Stimulated activated CD8-positive, alpha-beta memory T cell treated with anti-CD3 and anti-CD28 coated beads, Interleukin-12 subunit alpha, Interleukin-12 subunit beta, amount 100 ng/mL, for 4 hours (primary cell): ENCODE data around the gene EBF3.
"Not testable (repeated sequence)": the region's sequence is repeated elsewhere in the genome, so short reads cannot be mapped to it uniquely, and the experiment has no call there.

Experiments used
- DNase-seq: peaks from one replicate; pipeline ENCODE4 v3.0.0-alpha.2; 2020; ENCODE audit warnings: low read depth

EBF3 gene

DNA sequence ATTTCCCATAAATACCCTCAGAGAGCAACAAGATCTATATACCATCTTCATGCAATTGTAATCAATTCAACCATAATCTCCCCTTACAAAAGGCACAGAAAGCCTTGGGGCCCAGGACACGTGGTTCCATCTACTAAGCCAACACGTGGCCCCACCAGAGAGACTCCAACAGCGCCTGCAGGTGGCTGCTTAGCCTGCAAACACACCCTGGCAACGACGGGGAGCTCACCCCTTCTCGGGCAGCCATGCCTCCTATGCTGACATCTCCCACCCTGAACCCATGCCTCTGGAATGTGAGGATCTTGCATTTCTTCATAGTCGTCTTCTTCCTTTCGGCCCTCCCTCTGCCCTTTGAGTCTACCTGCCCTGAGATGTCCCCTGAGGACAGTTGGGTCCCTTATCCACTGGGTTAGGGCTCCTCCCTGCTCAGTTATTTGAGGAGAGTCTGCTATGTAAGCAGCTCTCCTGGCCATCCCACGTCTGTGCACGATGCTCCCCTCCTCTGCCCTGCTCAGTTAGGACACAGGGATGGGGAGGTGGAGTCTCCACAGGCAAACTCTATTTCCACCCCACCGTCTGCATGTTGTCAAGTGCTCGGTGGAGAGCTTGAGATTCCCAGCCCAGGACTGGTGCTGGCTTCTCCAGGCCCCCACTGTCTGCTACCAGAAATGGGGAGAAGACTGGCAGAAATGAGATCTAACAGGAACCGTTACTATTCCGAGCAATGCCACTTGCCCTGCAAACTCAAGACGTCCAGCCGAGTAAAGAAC is 36.5 kb downstream of the EBF3 start:
- no peak for DNase-seq

DNA sequence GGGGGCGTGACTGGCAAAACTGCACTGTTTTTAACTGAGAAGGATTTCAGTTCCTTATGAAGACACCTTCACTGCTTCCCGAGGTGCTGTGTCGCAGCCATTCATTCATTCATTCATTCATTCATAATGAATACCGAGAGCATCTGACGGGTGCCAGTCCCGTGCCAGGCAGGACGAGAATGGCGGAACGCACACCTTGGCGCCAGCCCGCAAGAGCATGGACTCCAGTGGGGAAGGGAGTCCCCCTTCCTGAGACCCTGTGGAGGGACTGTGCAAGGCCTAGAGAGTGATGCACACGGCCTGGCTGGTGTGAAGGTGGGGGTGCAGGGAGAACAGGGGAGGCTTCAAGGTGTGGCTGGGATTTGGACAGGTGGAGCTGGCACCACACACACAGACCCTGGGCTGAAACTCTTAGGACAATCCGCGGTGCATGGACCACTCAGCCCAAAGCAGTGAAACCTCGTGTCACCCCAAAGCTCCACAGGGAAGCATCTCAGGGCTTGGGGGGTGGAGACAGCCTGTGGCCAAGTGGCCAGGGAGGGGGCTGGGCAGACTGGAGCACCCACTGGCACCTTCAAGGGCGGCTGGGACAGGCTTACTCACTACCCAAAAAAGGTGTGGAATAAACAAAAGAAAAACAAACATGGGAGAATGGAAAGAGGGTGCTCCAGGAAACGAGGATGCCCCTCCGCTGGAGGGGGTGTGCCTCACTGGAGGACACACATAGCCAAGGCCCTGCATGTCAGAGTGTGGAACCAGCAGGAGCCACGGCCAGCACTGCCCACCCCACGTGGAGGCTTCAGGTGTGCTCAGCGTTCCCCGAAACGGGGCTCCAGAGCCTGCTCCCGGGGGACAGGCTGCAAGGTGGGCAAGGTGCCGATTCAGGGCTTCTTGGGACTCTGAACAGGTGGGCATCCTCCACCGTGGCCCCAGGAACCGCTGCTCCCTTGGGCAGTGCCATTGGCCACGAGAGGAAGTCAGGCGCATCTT is 37.7 kb downstream of the EBF3 start:
- DNase-seq, result no peak

DNA sequence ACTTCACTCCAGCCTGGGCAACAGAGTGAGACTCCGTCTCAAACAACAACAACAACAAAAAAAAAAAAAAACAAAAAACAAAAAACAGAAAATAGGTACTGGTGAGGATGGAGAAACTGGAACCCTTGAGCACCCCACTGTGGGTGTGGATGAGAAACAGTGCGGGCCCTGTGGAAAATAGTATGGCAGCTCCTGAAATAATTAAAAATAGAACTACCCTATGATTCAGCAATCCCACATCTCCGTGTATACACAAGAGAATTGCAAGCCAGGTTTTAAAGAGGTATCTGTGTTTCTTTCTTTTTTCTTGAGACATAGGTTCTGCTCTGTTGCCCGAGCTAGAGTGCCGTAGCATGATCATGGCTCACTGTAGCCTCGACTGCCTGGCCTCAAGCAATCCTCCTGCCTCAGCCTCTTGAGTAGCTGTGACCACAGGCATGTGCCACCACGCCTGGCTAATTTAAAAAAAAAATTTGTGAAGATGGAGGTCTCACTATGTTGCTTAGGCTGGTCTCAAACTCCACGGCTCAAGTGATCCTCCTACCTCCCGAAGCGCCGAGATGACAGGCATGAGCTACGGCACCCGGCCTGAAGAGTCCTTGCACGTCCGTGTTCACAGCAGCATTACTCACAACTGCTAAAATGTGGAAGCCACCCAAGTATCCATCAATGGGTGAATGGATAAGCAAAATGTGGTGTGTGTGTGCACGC is 39.5 kb downstream of the EBF3 start:
- no peak for DNase-seq

DNA sequence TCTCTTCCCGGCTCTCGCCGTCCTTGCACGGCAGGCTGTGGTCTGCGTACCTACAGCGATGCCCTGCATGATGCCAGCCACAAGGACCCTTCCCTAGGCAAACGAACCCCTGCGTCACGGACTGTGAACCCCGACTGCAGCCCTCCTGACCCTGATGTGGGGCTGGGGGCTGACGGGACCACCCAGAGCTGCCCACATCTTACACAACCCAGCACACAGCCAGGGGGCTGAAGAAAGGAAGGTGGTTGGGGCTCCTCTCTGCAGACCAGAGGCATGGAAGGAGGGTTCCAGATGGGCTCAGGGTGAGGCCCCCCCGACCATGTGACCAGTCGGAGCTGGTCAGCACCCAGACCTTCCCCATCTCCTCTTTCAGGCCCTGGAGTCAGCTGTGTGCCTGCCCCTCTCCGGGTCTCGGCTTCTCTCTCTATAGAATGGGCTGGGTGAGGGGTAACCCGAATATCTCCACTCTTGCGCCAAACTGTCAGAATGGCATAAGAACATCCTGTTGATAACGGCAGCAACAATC is 41.4 kb downstream of the EBF3 start:
- DNase-seq, result no peak

DNA sequence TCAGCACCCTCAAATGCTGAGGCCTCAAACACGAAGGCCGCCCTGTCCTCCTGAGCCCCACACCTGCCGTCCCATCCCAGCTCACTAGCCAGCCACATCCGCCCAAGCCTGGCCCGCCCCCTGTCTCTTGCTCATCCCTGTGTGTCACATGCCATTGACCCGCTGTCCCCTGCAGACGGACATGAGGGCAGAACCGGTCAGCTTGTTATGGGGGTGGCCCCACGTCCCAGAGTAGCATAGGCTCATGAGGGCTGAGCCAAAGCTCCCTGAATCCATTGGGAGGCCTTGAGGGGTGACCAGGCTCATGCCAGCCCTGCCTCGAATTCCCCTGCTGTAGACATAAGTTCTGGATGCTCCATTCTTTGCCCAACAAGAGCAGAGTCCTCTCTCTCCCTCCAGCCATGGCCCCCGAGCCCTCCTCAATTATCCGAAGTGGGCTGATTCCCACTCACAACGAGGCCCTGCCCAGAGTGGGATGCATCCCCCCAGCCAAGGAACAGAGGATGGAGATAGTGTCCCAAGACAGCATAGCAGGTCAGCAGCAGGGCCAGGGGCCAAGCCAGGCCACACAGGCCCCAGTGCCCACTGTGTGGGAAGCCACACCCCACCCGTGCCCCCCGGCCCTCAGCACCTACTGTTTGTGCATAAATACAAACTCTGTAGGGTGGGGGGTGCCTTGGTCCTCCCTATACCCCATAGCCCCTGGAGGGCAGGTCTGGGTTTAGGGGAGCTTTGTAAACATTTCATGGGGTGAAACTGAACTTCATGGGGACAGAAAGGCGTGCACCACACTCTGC is 42.1 kb downstream of the EBF3 start:
- DNase-seq, result no peak

DNA sequence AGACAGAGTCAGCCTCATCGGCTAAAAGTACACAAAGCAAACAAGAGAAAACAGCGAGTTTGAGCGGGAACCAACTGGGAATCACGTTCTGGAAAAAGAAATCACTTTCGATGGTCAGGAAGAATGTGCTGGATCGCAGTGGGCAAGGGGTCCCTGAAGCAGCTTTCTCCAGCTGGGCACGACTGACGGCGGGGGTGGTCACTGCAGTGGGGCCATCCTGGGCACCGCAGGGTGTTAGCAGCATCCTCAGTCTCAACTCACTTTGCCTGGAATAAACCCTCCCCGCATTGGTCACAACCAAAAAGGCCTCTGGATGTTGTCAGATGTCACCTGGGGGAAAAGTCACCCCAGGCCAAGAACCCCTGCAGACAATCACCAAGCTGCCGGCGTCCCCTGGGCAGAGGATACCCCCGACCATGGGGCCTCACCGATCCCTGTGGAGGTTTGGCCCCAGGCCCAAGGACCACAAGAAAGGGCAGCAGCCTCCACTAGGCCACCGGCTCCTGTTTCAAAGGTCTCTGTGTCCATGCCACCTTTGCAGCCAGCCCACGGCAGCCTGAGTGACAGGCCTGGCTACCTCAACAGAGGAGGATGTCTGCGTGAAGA is 42.9 kb downstream of the EBF3 start:
- no peak for DNase-seq

DNA sequence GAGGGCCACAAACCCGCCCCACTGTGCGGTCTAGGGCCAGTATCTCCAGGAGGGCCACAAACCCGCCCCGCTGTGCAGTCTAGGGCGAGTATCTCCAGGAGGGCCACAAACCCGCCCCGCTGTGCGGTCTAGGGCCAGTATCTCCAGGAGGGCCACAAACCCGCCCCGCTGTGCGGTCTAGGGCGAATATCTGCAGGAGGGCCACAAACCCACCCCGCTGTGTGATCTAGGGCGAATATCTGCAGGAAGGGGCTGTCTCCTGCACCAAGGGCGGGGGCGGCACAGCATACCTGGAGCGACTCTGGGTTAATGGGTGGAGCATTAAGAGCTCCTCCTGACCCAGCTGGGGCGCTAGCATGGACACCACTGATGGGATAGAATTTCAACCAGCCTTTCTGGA is 43.9 kb downstream of the EBF3 start:
- not testable (repeated sequence) for DNase-seq

DNA sequence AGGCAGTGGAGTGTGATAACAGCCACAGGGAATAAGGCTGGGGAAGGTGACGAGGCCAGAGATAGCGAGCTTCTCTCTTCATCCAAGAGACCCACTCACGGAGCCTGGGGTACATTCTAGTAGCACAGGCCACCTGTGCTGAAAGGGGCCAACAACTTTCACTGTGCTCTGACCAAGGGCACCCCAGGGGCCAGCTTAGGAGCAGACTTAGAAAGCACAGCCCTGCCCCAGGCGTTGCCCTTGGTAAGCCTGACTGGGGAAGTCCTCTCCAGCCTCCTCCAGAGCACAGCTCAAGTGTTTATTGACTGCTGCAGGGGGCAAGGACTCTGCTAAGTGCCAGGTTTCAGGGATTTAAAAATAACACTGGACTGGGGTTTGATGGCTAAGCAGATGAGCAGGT is 44.7 kb downstream of the EBF3 start:
- DNase-seq, result no peak

DNA sequence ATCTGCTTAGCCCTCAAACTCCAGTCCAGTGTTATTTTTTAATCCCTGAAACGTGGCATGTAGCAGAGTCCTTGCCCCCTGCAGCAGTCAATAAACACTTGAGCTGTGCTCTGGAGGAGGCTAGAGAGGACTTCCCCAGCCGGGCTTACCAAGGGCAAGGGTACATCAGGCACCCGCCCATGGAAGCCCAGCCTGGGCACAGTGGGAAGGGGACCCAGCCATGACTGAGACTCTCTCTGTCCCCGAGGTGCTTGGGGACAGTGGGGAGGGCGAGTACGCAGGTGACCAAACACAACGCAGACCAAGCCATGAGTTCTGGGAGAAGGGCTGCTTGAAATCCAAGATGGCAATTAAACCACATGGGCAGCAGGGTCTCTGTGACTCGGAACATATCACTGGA is 45.2 kb downstream of the EBF3 start:
- no peak for DNase-seq

DNA sequence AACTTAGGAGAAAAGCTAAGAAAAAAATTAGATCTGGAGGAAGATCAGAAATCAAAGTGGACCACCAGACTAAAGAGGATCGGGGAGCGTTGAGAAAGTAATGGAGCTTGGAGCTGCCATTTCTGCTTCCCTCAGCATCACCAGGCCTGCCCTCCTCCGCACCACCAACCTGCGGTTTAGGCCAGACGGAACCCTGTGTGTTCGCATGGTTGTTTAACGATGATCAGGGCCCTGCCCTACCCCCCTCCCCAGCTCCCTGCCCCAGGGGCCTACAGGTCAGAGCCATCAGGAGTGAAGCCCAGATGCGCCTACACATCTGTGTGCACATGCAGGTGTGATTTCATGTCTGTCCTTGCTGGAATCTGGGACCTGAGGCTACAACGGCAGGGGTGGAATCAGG is 45.7 kb downstream of the EBF3 start:
- DNase-seq, result no peak

DNA sequence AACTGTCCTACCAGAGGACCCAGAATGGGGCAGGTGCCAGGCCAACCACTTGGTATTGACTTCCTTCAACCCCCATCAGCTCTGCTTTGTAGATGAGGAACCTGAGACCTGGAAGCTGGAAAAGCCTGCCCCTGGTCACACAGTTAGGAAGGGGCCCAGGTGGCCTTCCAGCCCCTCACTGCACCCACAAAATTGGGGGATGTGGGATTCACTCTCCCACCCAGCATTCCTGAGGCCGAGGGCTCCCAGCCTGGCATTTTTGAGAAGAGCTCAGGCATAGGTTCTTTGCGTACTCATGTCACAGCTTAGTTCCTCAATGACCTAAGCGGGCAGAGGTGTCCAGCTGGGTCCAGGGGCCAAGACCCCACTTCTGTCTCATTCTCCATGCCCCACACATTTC is 46.1 kb downstream of the EBF3 start:
- DNase-seq, result no peak

DNA sequence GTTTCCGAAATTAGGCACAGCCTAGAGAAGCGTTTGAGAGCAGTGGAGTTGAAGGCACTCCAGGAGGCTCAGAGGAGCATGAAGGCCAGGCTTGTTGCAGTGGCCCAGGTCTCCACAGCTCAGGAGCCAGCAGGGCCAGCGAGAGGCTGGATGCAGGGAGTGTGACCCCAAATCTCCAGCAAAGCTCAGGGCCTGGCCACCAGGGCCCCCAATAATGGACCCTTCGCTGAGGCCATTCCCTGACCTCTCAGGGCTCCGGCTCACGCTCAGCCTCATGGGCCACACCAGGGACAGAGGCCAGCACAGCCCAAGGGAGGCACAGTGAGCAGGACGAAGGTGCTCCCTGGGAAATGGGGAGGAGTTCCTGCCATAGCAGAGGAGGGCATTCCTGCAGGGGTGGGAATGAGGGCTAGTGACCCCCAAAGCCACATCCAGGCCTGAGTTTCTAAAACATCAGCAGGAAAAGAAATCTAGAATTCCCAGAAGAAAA is 47.5 kb downstream of the EBF3 start:
- DNase-seq, result no peak

DNA sequence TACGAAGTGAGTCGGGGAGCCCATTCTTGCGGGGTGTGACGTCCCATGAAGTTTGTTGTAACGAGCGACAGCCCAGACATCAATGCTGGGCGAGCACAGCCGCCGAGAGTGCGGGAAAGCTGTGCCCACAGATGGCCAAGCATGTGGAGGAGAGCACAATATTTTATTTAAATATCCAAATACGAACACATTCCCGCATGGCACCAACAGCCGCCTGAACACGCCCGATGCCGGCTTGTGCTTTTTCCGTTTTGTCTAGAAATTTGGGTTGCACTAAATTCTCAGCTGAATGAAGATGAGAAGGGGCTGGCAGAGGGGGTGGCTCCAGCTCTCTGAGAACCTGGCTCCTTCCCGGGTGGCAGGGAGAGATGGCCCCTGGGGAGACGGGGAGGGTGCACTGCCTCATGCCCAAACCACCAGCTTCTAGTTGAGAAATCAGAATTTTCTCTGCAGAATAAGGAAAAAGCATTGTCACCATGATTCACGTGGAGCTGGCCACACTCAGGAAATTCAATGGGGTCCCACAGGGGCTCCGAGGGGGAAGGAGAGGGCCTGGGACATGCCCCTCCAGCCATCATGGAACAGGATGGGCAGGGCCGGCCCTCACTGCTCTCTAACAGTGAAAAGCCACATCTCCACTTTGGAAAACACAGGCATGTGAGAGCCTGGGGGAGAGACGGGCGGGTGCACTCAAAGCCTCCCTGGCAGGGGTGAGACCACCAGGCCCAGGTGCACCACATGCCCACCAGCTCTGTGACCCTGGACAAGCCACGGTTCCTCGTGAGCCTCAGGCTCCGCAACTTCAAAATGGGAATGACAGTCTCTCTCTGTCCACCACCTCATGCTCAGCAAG is 48.3 kb downstream of the EBF3 start:
- no peak for DNase-seq

DNA sequence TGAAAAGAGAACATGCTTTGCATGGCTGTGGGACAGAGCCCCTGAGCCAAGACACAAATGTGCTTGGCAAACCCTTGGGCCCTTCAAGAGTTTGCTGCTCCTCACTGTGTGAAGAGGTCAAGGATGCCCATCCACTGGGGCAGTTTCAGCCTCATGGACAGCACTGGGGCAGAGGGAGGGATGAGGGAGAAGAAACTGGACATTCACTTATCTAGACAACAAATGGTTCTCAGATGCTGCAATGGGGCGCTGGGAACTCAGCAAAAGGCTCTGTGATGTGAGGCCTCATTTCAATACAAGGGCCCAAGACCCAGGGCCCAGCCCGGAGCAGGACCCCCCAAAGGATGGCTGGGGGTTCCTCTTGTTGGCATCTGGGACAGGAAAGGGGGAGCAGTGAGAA is 49.1 kb downstream of the EBF3 start:
- no peak for DNase-seq

DNA sequence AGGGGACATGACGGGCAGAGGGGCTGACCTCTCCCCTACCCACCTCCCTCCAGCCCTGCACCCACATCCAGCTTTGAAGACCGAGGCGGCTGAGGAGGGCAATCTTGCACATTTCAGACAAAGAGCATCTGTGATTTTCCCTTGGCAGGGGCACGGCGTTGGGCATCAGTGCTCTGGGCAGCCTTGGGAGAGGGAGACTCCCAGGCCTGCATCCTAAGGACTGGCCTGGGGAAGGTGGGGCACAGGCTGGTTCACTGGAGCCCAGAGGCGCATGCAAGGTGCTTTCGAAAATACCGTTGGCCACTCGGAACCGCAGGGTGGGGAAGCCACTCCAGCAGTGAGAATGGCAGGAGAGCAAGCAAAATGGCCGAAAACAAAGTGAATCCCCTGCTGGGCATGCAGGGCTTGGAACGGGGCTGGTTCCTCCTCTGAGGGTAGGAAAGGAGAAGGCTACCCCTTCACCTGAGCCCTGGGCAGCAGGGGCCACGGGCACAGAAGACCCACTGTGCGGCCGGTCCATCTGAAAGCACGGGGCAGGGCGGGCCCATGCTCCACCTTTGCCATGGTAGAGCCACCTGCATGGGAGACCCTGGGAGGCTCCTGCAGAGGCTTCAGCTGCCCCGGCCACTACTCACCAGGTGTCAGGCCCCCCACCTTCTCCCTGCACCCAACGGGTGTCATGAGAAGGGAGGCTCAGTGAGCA is 49.8 kb downstream of the EBF3 start:
- DNase-seq, result no peak

DNA sequence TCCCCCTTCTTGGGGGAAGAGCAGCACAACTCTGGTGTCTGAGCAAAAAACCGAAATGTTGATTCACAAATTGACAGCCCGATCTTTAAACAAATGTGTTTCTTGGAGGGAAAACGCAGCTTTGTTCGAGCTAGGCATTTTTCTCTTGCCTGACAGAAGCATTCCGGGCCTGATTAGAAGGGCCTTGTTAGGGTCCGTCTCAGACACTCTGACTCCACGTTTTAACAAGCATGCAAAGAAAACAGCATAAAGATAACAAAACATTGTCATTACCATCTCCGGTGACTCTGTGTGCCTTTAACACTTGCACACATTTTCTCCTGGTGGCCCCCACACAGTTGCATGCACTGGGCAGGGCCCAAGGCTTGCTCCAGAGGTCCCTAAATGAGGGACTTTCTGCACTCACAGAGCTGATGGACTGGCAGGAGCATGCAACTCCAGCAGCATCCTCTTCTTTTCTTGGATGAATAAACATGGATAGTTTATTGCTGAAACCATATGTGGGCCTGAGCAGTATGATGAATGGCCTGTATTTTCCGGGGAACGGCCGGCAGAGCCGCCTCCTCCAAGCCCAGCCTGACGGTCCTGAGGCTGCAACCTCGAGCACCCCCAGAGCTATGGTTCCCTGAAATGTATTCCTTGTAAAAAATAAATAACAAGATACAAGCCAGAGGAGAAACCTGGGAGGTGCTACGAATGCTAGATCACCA is 50.9 kb downstream of the EBF3 start:
- no peak for DNase-seq

DNA sequence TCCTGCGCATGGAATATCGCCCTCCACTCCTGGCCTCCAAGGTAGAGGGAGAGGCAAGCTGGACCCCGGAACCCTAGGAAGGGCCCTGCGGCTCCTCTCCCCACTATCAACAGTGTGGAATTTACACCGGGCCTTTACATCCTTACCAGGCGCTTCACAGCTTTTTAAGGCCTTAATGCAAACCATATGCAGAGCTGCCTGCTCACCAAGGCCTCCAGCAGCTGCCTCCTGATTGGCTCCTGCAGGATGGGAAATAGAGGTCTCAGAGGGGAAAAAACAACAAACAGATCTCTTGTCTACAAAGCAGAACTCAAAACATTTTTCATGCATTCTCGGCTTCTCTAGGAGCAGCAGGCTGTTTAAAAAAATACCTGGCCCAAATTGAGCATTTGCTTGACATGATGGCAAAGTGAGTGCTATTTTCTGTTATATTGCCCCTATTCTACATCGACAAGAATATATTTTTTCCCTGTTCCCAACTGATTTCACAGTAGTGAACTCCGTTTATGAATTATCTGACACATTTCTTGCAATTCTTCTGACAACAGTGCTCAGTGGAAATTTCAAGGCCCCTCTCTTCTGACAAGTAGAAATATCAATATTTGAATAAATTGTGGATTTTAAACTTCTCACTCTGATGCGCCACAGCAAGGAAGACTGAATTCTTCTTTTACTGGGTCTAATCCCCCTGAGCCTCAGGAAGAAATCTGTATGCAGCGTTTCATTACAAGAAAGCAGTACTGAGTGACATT is 51.7 kb downstream of the EBF3 start:
- DNase-seq, result no peak
